Central memory CD8-positive, alpha-beta T cell (primary cell): ENCODE measurements around the gene UPK2.
A peak's percentile ranks its signal among the peaks of the same experiment; 100 is the strongest.
"Not testable (repeated sequence)": the region's sequence is repeated elsewhere in the genome, so short reads cannot be mapped to it uniquely, and the experiment has no call there.

Experiments used
- ATAC-seq: fragments of 150-1000 bp; cut with Tn5 transposase; replicated peaks from 2 replicates; pipeline ENCODE4 v1.10.0; 2022; ENCODE audit warnings: mild to moderate bottlenecking, moderate FRiP score, moderate number of reproducible peaks; ENCODE audit not compliant: poor library complexity, severe bottlenecking; ENCODE audit errors: extremely low read depth
- DNase-seq, 2 donors: peaks; one replicate each; pipeline ENCODE4 v3.0.0; 2021; ENCODE audit warnings: low spot score in 2 of 2
- H3K27ac Mint-ChIP-seq: one replicate; pipeline ENCODE4 v1.8.0; 2022; ENCODE audit warnings: low read depth, mild to moderate bottlenecking, moderate library complexity, mixed read lengths
- H3K27me3 Mint-ChIP-seq: one replicate; pipeline ENCODE4 v1.8.0; 2022; ENCODE audit warnings: mixed read lengths
- H3K36me3 Mint-ChIP-seq: one replicate; pipeline ENCODE4 v1.8.0; 2022; ENCODE audit warnings: mild to moderate bottlenecking, moderate library complexity, mixed read lengths; ENCODE audit not compliant: insufficient read depth
- H3K4me1 Mint-ChIP-seq: one replicate; pipeline ENCODE4 v1.8.0; 2022; ENCODE audit warnings: mixed read lengths
- H3K4me3 Mint-ChIP-seq: one replicate; pipeline ENCODE4 v1.8.0; 2022; ENCODE audit warnings: mild to moderate bottlenecking, moderate library complexity, mixed read lengths
- H3K9me3 Mint-ChIP-seq: one replicate; pipeline ENCODE4 v1.8.0; 2022; ENCODE audit warnings: mixed read lengths

UPK2 gene

DNA sequence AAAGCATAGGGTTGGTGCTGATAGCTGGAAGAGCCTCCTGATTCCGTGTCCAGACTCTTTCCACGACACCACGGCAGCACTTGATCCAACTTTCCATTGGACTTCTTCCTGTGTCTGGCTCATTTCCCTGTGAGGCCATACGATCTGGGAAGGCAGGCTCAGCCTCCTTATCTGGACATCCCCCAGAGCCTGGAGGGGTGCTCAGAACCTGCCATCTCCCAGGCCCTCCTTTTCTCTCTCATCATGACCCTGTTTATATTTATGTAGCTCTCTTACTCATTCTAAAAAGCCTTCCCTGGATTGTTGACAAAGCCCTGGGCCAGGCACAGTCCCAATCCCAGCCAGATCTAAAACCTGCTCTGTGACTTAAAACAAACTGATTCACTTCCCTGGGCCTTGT lies 22.6 kb upstream of the UPK2 start:
- H3K36me3 Mint-ChIP-seq = peaks cover 16% of the 10 kb centered on the region
- no peaks in the 10 kb centered on the region for H3K9me3 Mint-ChIP-seq
- peaks cover 16% of the 10 kb centered on the region for H3K4me1 Mint-ChIP-seq
- no peak overlapping the region for H3K27ac Mint-ChIP-seq
- H3K27me3 Mint-ChIP-seq = peaks cover 4% of the 10 kb centered on the region
- no peak overlapping the region for H3K4me3 Mint-ChIP-seq
- ATAC-seq = no peak
- no peak for DNase-seq

DNA sequence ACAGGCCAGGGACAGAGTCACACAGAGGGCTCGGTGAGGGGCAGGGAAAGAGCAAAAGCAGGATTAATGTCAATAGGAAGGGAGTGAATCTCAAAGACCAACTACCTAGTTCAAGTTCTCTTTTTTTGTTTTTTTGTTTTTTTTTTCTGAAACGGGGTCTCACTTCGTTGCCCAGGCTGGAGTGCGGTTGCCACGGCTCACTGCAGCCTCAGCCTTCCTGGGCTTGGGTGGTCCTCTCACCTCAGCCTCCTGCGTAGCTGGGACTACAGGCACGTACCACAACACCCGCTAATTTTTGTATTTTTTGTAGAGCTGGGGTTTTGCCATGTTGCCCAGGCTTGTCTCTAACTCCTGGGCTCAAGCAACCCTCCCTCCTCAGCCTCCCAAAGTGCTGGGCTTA lies 20.7 kb upstream of the UPK2 start:
- ATAC-seq = no peak
- Mint-ChIP-seq H3K27me3 (peaks cover 15% of the 10 kb centered on the region), H3K36me3 (peaks cover 3% of the 10 kb centered on the region), H3K27ac (no peak overlapping the region), H3K9me3 (no peaks in the 10 kb centered on the region), H3K4me1 (peaks cover 15% of the 10 kb centered on the region), H3K4me3 (no peak overlapping the region)
- no peak for DNase-seq

DNA sequence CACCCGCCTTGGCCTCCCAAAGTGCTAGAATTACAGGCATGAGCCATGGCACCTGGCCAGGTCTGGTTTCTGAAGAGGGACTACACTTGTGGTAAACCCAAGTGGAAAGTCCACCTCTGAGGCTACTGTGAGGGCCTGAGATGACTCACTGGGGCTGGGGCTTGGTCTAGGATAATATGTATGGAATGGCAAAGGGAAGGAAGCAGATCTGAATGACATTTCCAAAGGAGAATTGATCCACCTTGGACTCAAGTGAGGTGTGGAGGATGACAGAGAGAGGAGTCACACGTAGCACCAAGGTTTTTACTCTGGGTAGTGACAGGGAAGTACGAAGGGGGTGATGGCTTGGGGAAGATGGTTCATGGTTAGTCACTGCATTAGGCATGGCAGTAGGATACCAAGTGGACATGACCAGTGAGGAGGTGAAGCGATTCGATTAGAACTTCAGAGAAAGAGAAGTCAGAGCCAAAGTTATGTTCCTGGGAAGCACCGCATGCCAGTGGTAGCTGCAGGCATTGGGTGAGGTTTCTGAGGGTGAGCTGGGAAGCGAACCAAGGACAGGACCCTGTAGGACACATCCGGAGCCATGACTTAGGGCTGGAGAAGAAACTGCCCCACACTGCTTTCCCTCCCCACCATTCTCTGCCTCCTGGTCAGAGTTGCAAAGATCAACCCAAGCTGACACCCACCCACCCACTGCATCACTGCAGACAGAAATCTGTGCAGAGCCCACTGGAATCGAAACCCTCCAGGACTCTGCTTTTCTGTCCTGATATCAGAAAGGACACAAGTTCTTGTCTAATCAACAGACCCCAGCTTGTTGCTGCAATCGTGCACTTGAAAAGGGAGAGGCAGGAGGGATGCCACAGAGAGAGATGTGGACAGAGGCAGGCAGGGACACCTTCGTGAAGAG lies 17.4 kb upstream of the UPK2 start:
- peaks cover 2% of the 10 kb centered on the region for H3K36me3 Mint-ChIP-seq
- H3K4me3 Mint-ChIP-seq = no peak overlapping the region
- peak overlapping the region; percentile 65 for H3K27ac Mint-ChIP-seq
- no peaks in the 10 kb centered on the region for H3K9me3 Mint-ChIP-seq
- H3K27me3 Mint-ChIP-seq = peaks cover 15% of the 10 kb centered on the region
- DNase-seq = no peak
- H3K4me1 Mint-ChIP-seq = peaks cover 11% of the 10 kb centered on the region
- ATAC-seq = no peak

DNA sequence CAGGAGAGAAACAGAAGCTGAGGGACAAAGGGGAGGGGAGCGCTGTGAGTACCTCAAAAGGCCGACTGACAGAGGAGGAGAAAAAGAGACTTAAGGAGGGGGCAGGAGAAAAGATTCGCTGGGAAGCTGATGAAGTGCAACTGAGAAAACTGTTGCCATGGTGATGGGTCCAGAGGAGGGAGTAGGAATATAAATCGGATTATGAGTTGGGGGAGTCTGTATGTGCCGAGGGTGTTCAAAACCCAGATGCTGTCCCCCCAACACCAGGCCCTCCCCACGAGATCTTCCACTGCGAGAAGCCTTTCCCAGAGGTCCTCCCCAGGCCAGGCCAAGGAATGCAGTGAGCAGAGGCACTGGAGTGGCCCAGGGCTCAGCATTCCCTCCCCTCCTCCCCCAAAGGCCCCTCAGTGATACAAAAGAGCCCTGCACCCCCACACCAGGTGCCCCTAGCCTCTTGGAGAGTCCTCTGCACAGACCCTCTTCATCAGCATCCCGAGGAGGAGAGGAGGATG lies 16.6 kb upstream of the UPK2 start:
- peaks cover 2% of the 10 kb centered on the region for H3K36me3 Mint-ChIP-seq
- peaks cover 15% of the 10 kb centered on the region for H3K27me3 Mint-ChIP-seq
- no peak overlapping the region for H3K4me3 Mint-ChIP-seq
- DNase-seq (no peak), ATAC-seq (no peak)
- peak overlapping the region; percentile 65 for H3K27ac Mint-ChIP-seq
- H3K4me1 Mint-ChIP-seq = peaks cover 11% of the 10 kb centered on the region
- H3K9me3 Mint-ChIP-seq = no peaks in the 10 kb centered on the region

DNA sequence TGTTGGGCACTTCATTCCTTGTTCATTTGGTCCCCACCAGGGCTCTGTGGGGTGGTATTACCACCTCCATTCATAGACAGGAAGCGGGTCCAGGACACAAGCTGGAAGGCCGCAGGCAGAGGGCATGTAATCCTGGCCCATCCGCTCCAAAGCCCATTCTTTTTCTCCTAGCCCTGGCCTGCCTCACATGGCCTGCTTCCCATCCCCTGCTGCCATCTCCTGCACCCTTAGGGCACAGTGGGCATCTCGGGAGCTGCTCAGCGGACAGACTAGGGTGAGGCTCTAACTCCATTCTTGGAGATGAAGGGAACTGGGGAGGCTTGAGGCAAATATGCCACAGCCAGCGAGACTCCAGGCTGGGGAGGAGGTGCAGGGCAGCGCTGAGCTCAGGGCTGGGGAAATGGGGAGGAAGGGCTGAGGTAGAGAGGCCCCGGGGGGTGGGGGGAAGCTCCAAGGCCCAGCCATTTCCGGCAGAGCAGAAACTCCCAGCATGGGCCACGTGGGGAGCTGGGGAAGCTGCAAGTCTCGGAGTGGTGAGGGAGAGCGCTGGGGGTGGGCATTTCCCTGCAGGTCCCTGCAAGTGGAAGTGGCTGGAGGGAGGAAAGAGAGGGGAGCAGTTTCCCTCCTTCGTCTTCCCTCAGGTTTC lies 16.0 kb upstream of the UPK2 start:
- H3K9me3 Mint-ChIP-seq = no peaks in the 10 kb centered on the region
- H3K4me3 Mint-ChIP-seq = peak overlapping the region; percentile 44
- H3K27ac Mint-ChIP-seq = no peak overlapping the region
- peak; percentile 62 for ATAC-seq
- peaks cover 15% of the 10 kb centered on the region for H3K27me3 Mint-ChIP-seq
- no peak for DNase-seq
- peaks cover 11% of the 10 kb centered on the region for H3K4me1 Mint-ChIP-seq
- H3K36me3 Mint-ChIP-seq = peaks cover 2% of the 10 kb centered on the region

DNA sequence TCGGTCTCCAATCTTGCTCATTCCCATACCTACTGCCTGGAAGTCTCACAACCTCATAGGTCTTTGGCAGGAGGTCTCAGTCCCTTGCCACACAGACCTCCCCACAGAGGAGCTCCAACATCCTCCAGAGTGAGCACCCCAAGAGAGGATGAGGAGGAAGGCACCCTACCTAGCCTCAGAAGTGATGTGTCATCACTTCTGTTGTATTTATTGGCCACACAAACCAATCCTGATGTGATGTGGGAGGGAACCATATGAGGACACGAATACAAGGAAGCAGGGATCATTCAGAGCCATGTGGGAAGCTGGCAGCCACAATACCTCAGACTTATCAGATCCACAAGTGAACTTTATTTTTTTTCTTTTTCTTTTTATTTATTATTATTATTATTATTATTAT lies 9.0 kb upstream of the UPK2 start:
- DNase-seq (no peak), ATAC-seq (no peak)
- Mint-ChIP-seq H3K36me3 (no peaks in the 10 kb centered on the region), H3K4me1 (no peaks in the 10 kb centered on the region), H3K9me3 (no peaks in the 10 kb centered on the region), H3K27me3 (peaks cover 10% of the 10 kb centered on the region), H3K4me3 (no peak overlapping the region), H3K27ac (no peak overlapping the region)

- ATAC-seq = no peak
- no peaks in the 10 kb centered on the region for H3K4me1 Mint-ChIP-seq
- no peak overlapping the region for H3K4me3 Mint-ChIP-seq
- no peaks in the 10 kb centered on the region for H3K36me3 Mint-ChIP-seq
- DNase-seq = no peak
- H3K27ac Mint-ChIP-seq = no peak overlapping the region
- H3K27me3 Mint-ChIP-seq = peaks cover 15% of the 10 kb centered on the region
- H3K9me3 Mint-ChIP-seq = no peaks in the 10 kb centered on the region
Measured at GRCh38 chr11:118948000-118948399, 8.1 kb upstream of the UPK2 start.

- Mint-ChIP-seq H3K27me3 (peaks cover 42% of the 10 kb centered on the region), H3K27ac (no peak overlapping the region), H3K36me3 (peaks cover 2% of the 10 kb centered on the region), H3K9me3 (no peaks in the 10 kb centered on the region), H3K4me3 (no peak overlapping the region), H3K4me1 (peaks cover 4% of the 10 kb centered on the region)
- ATAC-seq = no peak
- no peak for DNase-seq
Measured at GRCh38 chr11:118953265-118953664, 2.8 kb upstream of the UPK2 start.

GRCh38 chr11:118953976-118954375 lies 2.1 kb upstream of the UPK2 start:
- not testable (repeated sequence) for H3K4me1 Mint-ChIP-seq, H3K4me3 Mint-ChIP-seq, H3K27ac Mint-ChIP-seq, ATAC-seq, H3K9me3 Mint-ChIP-seq, DNase-seq, H3K36me3 Mint-ChIP-seq
- peaks cover 42% of the 10 kb centered on the region for H3K27me3 Mint-ChIP-seq

- Mint-ChIP-seq H3K4me3 (no peak overlapping the region), H3K27me3 (peaks cover 32% of the 10 kb centered on the region), H3K27ac (no peak overlapping the region), H3K4me1 (peaks cover 4% of the 10 kb centered on the region), H3K9me3 (no peaks in the 10 kb centered on the region), H3K36me3 (peaks cover 2% of the 10 kb centered on the region)
- no peak for DNase-seq
- ATAC-seq = no peak
Measured at GRCh38 chr11:118956847-118957469, 860 bp downstream of the UPK2 start.

DNA sequence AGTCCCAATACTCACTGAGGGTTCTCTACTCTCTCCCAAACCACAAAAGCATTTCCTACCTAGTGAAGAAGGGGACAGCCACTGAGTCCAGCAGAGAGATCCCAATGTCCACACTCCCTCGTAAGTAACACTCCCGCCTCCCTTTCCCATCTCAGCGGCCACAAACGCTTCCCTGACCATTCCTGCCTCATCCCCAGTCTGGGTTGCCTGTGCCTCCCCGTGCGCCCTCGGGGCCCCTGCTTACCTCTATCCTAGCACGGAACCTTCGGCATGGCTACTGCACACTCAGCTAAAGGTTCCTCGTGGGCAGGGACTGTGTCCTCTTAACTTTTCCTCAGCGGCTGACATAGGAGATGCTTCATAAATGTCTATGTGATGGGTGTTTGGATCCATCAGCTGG lies 1.5 kb downstream of the UPK2 start:
- no peak for ATAC-seq
- no peak for DNase-seq
- Mint-ChIP-seq H3K4me3 (no peak overlapping the region), H3K27me3 (peaks cover 31% of the 10 kb centered on the region), H3K27ac (no peak overlapping the region), H3K4me1 (peaks cover 4% of the 10 kb centered on the region), H3K9me3 (no peaks in the 10 kb centered on the region), H3K36me3 (peaks cover 2% of the 10 kb centered on the region)

GRCh38 chr11:118957968-118958367 lies 1.9 kb downstream of the UPK2 start:
- H3K27ac Mint-ChIP-seq = no peak overlapping the region

More at GRCh38 chr11:118957968-118958367, 1.9 kb downstream of the UPK2 start:
- Mint-ChIP-seq H3K36me3 (peaks cover 2% of the 10 kb centered on the region), H3K27me3 (peaks cover 27% of the 10 kb centered on the region), H3K4me1 (peaks cover 4% of the 10 kb centered on the region), H3K4me3 (no peak overlapping the region), H3K9me3 (no peaks in the 10 kb centered on the region)
- ATAC-seq (no peak), DNase-seq (no peak)
